HEK293 (cell line): Measurements from ENCODE around the gene BAIAP2.
A peak's percentile ranks its signal among the peaks of the same experiment; 100 is the strongest.

Source experiments
- CTCF ChIA-PET: fragments of 350-600 bp; formaldehyde crosslinking; extraction: SDS; loops from one replicate; lab custom pipeline; 2021; ENCODE audit warnings: antibody characterized with exemption; lab: Yijun Ruan, JAX
- POLR2A ChIA-PET: fragments of 300-600 bp; formaldehyde crosslinking; extraction: SDS; loops from one replicate; lab custom pipeline; 2020; ENCODE audit warnings: antibody characterized with exemption, inconsistent platforms; lab: Yijun Ruan, JAX
- H3K27ac ChIP-seq: fragments of 200-500 bp; sonication (Bioruptor generic); 2 replicates; pipeline ENCODE4 v1.5.1; 2014; ENCODE audit warnings: low read depth, low read length, control low read depth, inconsistent platforms; ENCODE audit errors: extremely low read depth
- H3K36me3 ChIP-seq, 2 experiments: fragments of 200-500 bp in 1 of 2; sonication (Bioruptor generic) in 1 of 2; 1 replicate in 1 of 2; 2 replicates in 1 of 2; pipeline ENCODE4 v1.5.1; 2014 to 2017; ENCODE audit warnings: inconsistent platforms in 2 of 2, low read length in 2 of 2; ENCODE audit not compliant: control insufficient read depth in 2 of 2, insufficient read depth in 1 of 2
- H3K4me1 ChIP-seq: fragments of 200-500 bp; sonication (Bioruptor generic); 2 replicates; pipeline ENCODE4 v1.5.1; 2014; ENCODE audit warnings: mild to moderate bottlenecking, low read length, inconsistent platforms; ENCODE audit not compliant: control insufficient read depth, insufficient read depth
- H3K4me3 ChIP-seq: 2 replicates; pipeline ENCODE4 v1.5.1; 2011; ENCODE audit warnings: low read depth, mild to moderate bottlenecking, control low read depth, low read length, moderate library complexity
- H3K9me3 ChIP-seq: fragments of 200-500 bp; sonication (Bioruptor generic); 2 replicates; pipeline ENCODE4 v1.5.1; 2014; ENCODE audit warnings: low read depth, low read length, inconsistent platforms; ENCODE audit not compliant: control insufficient read depth, insufficient read depth
- EGR2 ChIP-seq: fragments of 450-650 bp; formaldehyde crosslinking; IDR thresholded peaks from 2 replicates; pipeline ENCODE4 v1.5.1; 2016; ENCODE audit warnings: low read depth, missing biosample characterization, missing genetic modification characterization
- GLIS2 ChIP-seq: fragments of 450-650 bp; formaldehyde crosslinking; IDR thresholded peaks from 2 replicates; pipeline ENCODE4 v1.5.1; 2016; ENCODE audit warnings: missing biosample characterization, missing genetic modification characterization
- HOXA7 ChIP-seq: sonication (generic); formaldehyde crosslinking; IDR thresholded peaks from 2 replicates; pipeline ENCODE4 v1.8.1; 2022; ENCODE audit warnings: missing genetic modification reagents, borderline replicate concordance
- YY2 ChIP-seq: fragments of 450-650 bp; formaldehyde crosslinking; IDR thresholded peaks from 2 replicates; pipeline ENCODE4 v1.5.1; 2016; ENCODE audit warnings: missing biosample characterization, missing genetic modification characterization
- ZBTB48 ChIP-seq: fragments of 450-650 bp; formaldehyde crosslinking; IDR thresholded peaks from 2 replicates; pipeline ENCODE4 v1.5.1; 2016; ENCODE audit warnings: missing biosample characterization, missing genetic modification characterization
- ZFHX2 ChIP-seq: fragments of 450-650 bp; formaldehyde crosslinking; conservative IDR thresholded peaks from 2 replicates; pipeline ENCODE4 v1.5.1; 2016; ENCODE audit warnings: missing biosample characterization, missing genetic modification characterization
- ZIC2 ChIP-seq: fragments of 450-650 bp; formaldehyde crosslinking; IDR thresholded peaks from 2 replicates; pipeline ENCODE4 v1.5.1; 2016; ENCODE audit warnings: missing biosample characterization, missing genetic modification characterization
- ZNF48 ChIP-seq: fragments of 450-650 bp; formaldehyde crosslinking; IDR thresholded peaks from 2 replicates; pipeline ENCODE4 v1.5.1; 2016; ENCODE audit warnings: missing biosample characterization, missing genetic modification characterization
- ZNF548 ChIP-seq: fragments of 450-650 bp; formaldehyde crosslinking; IDR thresholded peaks from 2 replicates; pipeline ENCODE4 v1.5.1; 2016; ENCODE audit warnings: missing biosample characterization, missing genetic modification characterization
- ZNF596 ChIP-seq: fragments of 450-650 bp; IDR thresholded peaks from 2 replicates; pipeline ENCODE4 v1.5.0; 2018; ENCODE audit warnings: missing biosample characterization, mild to moderate bottlenecking, missing genetic modification characterization, moderate library complexity
- ZNF600 ChIP-seq: fragments of 450-650 bp; formaldehyde crosslinking; IDR thresholded peaks from 2 replicates; pipeline ENCODE4 v1.5.1; 2016; ENCODE audit warnings: missing biosample characterization, missing genetic modification characterization
- ZNF654 ChIP-seq: fragments of 450-650 bp; formaldehyde crosslinking; IDR thresholded peaks from 2 replicates; pipeline ENCODE4 v1.5.1; 2016; ENCODE audit warnings: low read depth, missing biosample characterization, missing genetic modification characterization
- ZNF768 ChIP-seq: fragments of 450-650 bp; formaldehyde crosslinking; IDR thresholded peaks from 2 replicates; pipeline ENCODE4 v1.5.1; 2018; ENCODE audit warnings: missing biosample characterization, mild to moderate bottlenecking, missing genetic modification characterization
- ZSCAN30 ChIP-seq: fragments of 450-650 bp; IDR thresholded peaks from 2 replicates; pipeline ENCODE4 v1.5.1; 2018; ENCODE audit warnings: missing biosample characterization, mild to moderate bottlenecking, missing genetic modification characterization, moderate library complexity

Gene BAIAP2

GRCh38 chr17:81044764-81045589, 10.0 kb downstream of the BAIAP2 start (continued):
- TF ChIP-seq ZBTB48 (tag by site-specific recombination): 0 out of 2 replicates have a peak, but pooled peaks have one; percentile 12
- no peak for TF ChIP-seq ZNF600 (tag by site-specific recombination)

GRCh38 chr17:81045590-81046095, 10.7 kb downstream of the BAIAP2 start:
- POLR2A ChIA-PET: interaction anchor here (1.3 to 2.9 kb wide), 4 partner anchors 9 to 49 kb away, joined by 5 to 10 read pairs (median 8); partner anchors contain the start of gene BAIAP2
- no peaks in the 10 kb centered on the region for H3K9me3 ChIP-seq
- peaks cover 14% of the 10 kb centered on the region for H3K4me1 ChIP-seq
- peaks cover 0 to 7% of the 10 kb centered on the region in 2 experiments; a peak in 1 of 3 replicates for H3K36me3 ChIP-seq
- H3K27ac ChIP-seq: no peak overlapping the region
- H3K4me3 ChIP-seq: no peak overlapping the region
- CTCF ChIA-PET: interaction anchor here (1.1 to 2.4 kb wide), 4 partner anchors 20 to 52 kb away, joined by 3 to 12 read pairs (median 7); no protein-coding TSS in a partner anchor
- TF ChIP-seq ZNF548 (tag by site-specific recombination) (no peak), GLIS2 (peak; percentile 36; the same call in 1 of the 2 replicates)

- Histone ChIP-seq H3K4me1 (peaks cover 14% of the 10 kb centered on the region), H3K36me3 (peaks cover 0 to 7% of the 10 kb centered on the region in 2 experiments; a peak in 1 of 3 replicates), H3K27ac (no peak overlapping the region), H3K9me3 (no peaks in the 10 kb centered on the region), H3K4me3 (no peak overlapping the region)
- POLR2A ChIA-PET: interaction anchor here (2.1 to 2.9 kb wide), 3 partner anchors 9 to 48 kb away, joined by 6 to 10 read pairs (median 9); partner anchors contain the start of gene BAIAP2
- TF ChIP-seq ZNF596 (tag by site-specific recombination) (no peak), ZNF654 (tag by site-specific recombination) (no peak), ZIC2 (tag by site-specific recombination) (no peak), ZSCAN30 (tag by site-specific recombination) (peak; percentile 59; the same call in 1 of the 2 replicates)
- CTCF ChIA-PET: interaction anchor here (0.7 kb wide), 1 partner anchor 17 kb away, joined by 3 read pairs; no protein-coding TSS in a partner anchor
Observed at GRCh38 chr17:81046132-81046769, 11.3 kb downstream of the BAIAP2 start.

- CTCF ChIA-PET: interaction anchor here (0.7 kb wide), 1 partner anchor 16 kb away, joined by 3 read pairs; no protein-coding TSS in a partner anchor
- POLR2A ChIA-PET: interaction anchor here (2.6 kb wide), 1 partner anchor 12 kb away, joined by 9 read pairs; the partner anchor contains the start of gene BAIAP2
- Histone ChIP-seq H3K9me3 (no peaks in the 10 kb centered on the region), H3K4me1 (peaks cover 14% of the 10 kb centered on the region), H3K36me3 (peaks cover 0 to 7% of the 10 kb centered on the region in 2 experiments; a peak in 1 of 3 replicates), H3K27ac (no peak overlapping the region), H3K4me3 (no peak overlapping the region)
- TF ChIP-seq ZNF48 (tag by site-specific recombination) (no peak), EGR2 (peak; percentile 50; the same call in 1 of the 2 replicates), ZFHX2 (tag by site-specific recombination) (peak; percentile 86), YY2 (no peak), ZNF768 (no peak), HOXA7 (CRISPR knock-in tag) (no peak)
Observed at GRCh38 chr17:81046770-81047359, 11.9 kb downstream of the BAIAP2 start.
